ENCODE results near the gene RDH5. TPM values are rescaled to one million over a fixed set of nuclear protein-coding genes. Genes with fewer than 3 reads are reported as not detected.

Gene RDH5
- total RNA-seq, 1 experiment from 2014 or later = 5.8 TPM

- no peak for TF ChIP-seq ERG (CRISPR knock-in tag; IDR thresholded peaks at IDR 0.05)
- TF ChIP-seq JUN (CRISPR knock-in tag; IDR thresholded peaks at IDR 0.05) = no peak
- no peak for TF ChIP-seq ZNF416 (CRISPR knock-in tag; IDR thresholded peaks at IDR 0.05)
Measured at GRCh38 chr12:55698241-55698955, 21.8 kb upstream of the RDH5 start (continued).

GRCh38 chr12:55698965-55699364, 21.2 kb upstream of the RDH5 start:
- Mint-ChIP-seq H3K4me3 (no peak overlapping the region), H3K9me3 (no peaks in the 10 kb centered on the region), H3K27ac (no peak overlapping the region), H3K27me3 (ENCODE audit: low read depth) (no peaks in the 10 kb centered on the region), H3K36me3 (peaks cover 11% of the 10 kb centered on the region), H3K4me1 (no peaks in the 10 kb centered on the region)
- ChIA-PET CTCF (interaction anchor here (0.8 kb wide), 1 partner anchor 17 kb away, joined by 3 read pairs; a partner anchor contains a TSS), POLR2A (interaction anchor here (0.6 kb wide), 1 partner anchor 43 kb away, joined by 4 read pairs; no protein-coding TSS in a partner anchor)
- ATAC-seq (no peak), DNase-seq (ENCODE audit: low spot score) (no peak)
- TF ChIP-seq ZNF232 (CRISPR knock-in tag; IDR thresholded peaks at IDR 0.05) (no peak), IRF2 (CRISPR knock-in tag; IDR thresholded peaks at IDR 0.05; ENCODE audit: borderline replicate concordance, low read depth) (no peak), ZNF121 (CRISPR knock-in tag; IDR thresholded peaks at IDR 0.05) (no peak), CREB1 (CRISPR knock-in tag; IDR thresholded peaks at IDR 0.05) (no peak)

GRCh38 chr12:55699471-55700055, 20.6 kb upstream of the RDH5 start:
- POLR2A ChIA-PET = interaction anchor here (0.6 kb wide), 1 partner anchor 43 kb away, joined by 4 read pairs; no protein-coding TSS in a partner anchor
- no peak for TF ChIP-seq ZNF219 (CRISPR knock-in tag; IDR thresholded peaks at IDR 0.05; ENCODE audit: borderline replicate concordance)
- TF ChIP-seq NFATC4 (CRISPR knock-in tag; IDR thresholded peaks at IDR 0.05) = no peak
- TF ChIP-seq ZNF263 (CRISPR knock-in tag; IDR thresholded peaks at IDR 0.05; ENCODE audit: low read depth) = no peak
- no peak for TF ChIP-seq TEAD4 (CRISPR knock-in tag; IDR thresholded peaks at IDR 0.05)
- TF ChIP-seq FOXP4 (CRISPR knock-in tag; IDR thresholded peaks at IDR 0.05) = no peak
- no peak for TF ChIP-seq ZBTB21 (CRISPR knock-in tag; IDR thresholded peaks at IDR 0.05; ENCODE audit: borderline replicate concordance)
- TF ChIP-seq MYBL2 (CRISPR knock-in tag; IDR thresholded peaks at IDR 0.05) = no peak
- Mint-ChIP-seq H3K4me3 (no peak overlapping the region), H3K27me3 (ENCODE audit: low read depth) (no peaks in the 10 kb centered on the region), H3K27ac (no peak overlapping the region), H3K36me3 (peaks cover 5% of the 10 kb centered on the region), H3K4me1 (no peaks in the 10 kb centered on the region), H3K9me3 (no peaks in the 10 kb centered on the region)
- ATAC-seq (no peak), DNase-seq (ENCODE audit: low spot score) (no peak)
- CTCF ChIA-PET = interaction anchor here (1.0 to 1.4 kb wide), 2 partner anchors 18 to 38 kb away, joined by 4 read pairs; a partner anchor contains a TSS

GRCh38 chr12:55700255-55701018, 19.8 kb upstream of the RDH5 start:
- POLR2A ChIA-PET = no interaction called here
- H3K27me3 Mint-ChIP-seq (ENCODE audit: low read depth) = no peaks in the 10 kb centered on the region
- no peak overlapping the region for H3K4me3 Mint-ChIP-seq
- H3K9me3 Mint-ChIP-seq = no peaks in the 10 kb centered on the region
- peaks cover 5% of the 10 kb centered on the region for H3K36me3 Mint-ChIP-seq
- DNase-seq (ENCODE audit: low spot score) = no peak
- peaks cover 4% of the 10 kb centered on the region; the same call in 1 of the 2 replicates for H3K4me1 Mint-ChIP-seq
- no peak for ATAC-seq
- CTCF ChIA-PET = interaction anchor here (1.0 to 1.4 kb wide), 3 partner anchors 19 to 37 kb away, joined by 3 to 4 read pairs (median 4); a partner anchor contains a TSS
- H3K27ac Mint-ChIP-seq = no peak overlapping the region
- no peak for TF ChIP-seq HMGA2 (CRISPR knock-in tag; IDR thresholded peaks at IDR 0.05)
- TF ChIP-seq GABPB1 (CRISPR knock-in tag; IDR thresholded peaks at IDR 0.05) = no peak
- TF ChIP-seq ZNF512 (CRISPR knock-in tag; IDR thresholded peaks at IDR 0.05; ENCODE audit: borderline replicate concordance) = no peak
- no peak for TF ChIP-seq TEAD1 (CRISPR knock-in tag; IDR thresholded peaks at IDR 0.05)
- TF ChIP-seq ZNF425 (CRISPR knock-in tag; conservative IDR thresholded peaks at IDR 0.05) = no peak
- TF ChIP-seq CREM (CRISPR knock-in tag; IDR thresholded peaks at IDR 0.05) = no peak
- no peak for TF ChIP-seq IRF2 (CRISPR knock-in tag; IDR thresholded peaks at IDR 0.05; ENCODE audit: borderline replicate concordance, low read depth)
- TF ChIP-seq NR3C1 (CRISPR knock-in tag; conservative IDR thresholded peaks at IDR 0.05; ENCODE audit: low read depth) = no peak
- TF ChIP-seq TEAD4 (CRISPR knock-in tag; IDR thresholded peaks at IDR 0.05) = no peak
- no peak for TF ChIP-seq ZNF416 (CRISPR knock-in tag; IDR thresholded peaks at IDR 0.05)
- TF ChIP-seq NR1H2 (CRISPR knock-in tag; IDR thresholded peaks at IDR 0.05) = no peak
- no peak for TF ChIP-seq JUN (CRISPR knock-in tag; IDR thresholded peaks at IDR 0.05)

Measured in WTC11 (cell line).